GM18498 (cell line): ENCODE measurements around the gene MAMLD1.

Source experiments
- ATAC-seq: cut with Tn5 transposase; IDR thresholded peaks from one replicate; pipeline ENCODE4 v1.9.1; 2021; ENCODE audit warnings: mild to moderate bottlenecking, moderate library complexity; ENCODE audit not compliant: unreplicated experiment

The MAMLD1 gene

DNA sequence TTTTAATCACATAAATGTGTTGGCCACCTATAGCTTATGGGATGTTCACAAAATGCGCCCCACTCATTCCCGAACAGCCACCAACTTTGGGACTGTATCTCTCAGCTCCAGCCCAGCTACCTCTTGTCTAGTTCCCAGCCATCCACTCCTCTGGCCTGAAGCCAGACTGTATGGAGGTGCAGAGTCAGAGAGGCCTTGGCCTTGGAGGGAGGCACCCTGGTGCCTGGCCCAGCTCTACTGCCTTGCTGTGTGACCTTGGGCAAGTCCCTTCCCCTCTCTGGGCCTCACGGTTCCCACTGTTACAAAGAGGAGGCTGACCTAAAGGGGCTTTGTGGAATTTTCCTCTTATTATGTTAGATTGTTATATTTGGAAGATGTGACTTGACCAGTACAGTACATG, 13.9 kb downstream of the MAMLD1 start:
- ATAC-seq, result no peak

DNA sequence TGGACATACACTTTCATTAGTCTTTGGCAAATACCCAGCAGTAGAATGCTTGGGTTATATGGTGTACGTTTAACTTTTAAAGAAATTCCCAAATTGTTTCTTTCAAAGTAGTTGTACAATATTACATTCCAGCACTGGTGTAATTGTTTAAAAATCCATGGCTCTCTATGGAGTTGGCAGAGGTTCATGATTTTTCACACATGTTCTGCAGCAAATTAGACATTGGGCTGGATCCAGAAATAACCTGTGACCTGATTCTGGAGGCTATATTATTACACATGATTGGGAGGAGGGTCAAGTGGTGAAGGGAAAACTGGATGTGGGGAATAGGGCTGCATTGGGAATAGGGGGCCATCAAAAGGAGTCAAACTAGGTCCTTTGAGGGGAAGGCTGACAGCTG, 41.9 kb downstream of the MAMLD1 start:
- no peak for ATAC-seq

DNA sequence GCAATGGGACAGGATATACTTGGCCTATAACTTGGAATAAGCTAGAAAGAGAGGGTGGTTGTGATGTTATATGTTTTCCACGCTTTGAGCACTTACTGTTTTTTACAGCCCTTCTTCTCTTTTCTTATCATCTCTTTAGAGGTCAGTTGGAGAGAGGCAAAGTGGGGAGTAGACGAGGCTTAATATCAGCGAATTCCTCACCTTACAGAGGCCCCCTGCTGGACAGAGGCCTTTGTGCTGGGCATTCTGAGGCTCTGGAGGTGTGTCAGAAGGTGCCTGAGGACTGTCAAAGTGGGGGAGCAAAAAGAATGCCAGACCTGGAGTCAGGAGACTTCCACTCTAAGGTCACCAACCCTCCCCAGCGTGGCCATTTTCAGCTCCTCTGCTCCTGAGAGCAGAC, 42.5 kb downstream of the MAMLD1 start:
- ATAC-seq, result no peak

DNA sequence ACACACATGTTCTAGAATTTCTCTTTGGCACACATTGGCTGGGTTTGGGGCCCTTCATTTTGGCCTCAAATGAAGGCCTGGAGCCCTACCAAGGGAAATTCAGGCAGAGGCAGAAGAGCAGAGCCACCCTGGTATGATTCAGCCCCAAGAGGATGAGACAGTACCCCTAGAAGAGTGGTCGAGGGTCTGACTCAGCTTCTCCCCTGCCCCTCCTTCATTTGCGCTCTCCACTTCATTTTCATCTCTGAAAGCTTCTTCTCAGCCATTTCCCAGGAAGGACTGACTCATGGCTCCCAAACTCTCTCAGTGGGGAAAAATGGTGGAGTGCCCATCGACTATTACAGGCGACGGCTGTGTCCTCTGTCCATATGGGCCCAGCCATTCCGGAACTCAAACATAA, 43.5 kb downstream of the MAMLD1 start:
- ATAC-seq, result no peak

DNA sequence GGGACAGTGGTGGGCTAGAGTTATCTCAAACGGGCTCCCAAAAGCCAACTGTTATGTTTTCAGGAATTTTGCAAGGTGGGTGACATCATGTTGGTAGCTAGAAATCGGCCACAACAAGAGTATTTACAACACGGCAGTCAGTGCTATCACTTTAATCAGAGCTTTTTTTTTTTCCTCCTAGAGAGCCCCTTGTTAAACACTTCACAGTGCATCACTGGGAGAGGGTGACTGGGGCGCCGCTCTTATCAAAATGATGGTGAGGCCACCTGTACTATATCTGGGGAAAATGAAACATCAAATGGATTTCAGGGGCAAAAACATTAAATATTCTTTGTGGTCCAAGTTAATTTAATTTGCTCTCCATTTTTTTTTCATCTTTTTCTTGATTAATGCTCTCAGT, 44.9 kb downstream of the MAMLD1 start:
- no peak for ATAC-seq

DNA sequence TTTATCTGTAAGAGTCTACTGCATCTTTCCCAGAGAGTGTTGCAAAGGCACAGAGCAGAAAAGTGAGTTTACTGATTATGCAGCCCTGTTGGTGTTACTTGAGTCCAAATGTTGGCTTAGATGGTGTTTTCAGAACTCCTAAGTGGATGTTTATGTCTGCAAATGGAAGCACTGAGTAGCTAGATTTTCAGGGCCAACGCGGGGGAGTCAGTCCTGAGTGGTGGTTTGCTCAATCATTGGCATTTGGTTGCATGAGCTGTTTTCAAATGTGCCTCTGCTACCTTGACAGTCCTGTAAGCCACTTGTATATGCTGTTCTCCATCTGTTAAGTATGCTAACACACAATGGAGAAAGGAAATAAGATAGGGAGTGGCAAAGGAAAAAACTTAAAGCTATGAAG, 45.4 kb downstream of the MAMLD1 start:
- no peak for ATAC-seq

DNA sequence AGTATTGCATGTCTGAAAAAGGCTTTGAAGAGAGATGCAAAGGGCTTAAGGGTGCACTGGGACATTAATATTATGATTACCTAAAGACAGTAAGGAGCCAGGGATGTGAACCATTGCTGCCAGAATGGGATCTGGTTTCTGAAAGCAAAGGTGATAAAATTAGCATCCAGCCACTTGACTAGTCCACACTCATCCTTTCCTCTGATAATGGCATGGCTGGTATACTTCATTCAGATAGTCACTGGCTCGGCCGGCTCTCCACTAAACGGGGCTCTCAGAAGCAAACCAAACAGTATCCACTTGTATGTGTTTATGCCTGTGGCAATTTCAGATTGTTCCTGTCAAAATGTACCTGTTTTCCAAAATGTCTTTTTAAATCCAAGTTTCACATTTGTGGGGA, 46.4 kb downstream of the MAMLD1 start:
- ATAC-seq, result no peak

DNA sequence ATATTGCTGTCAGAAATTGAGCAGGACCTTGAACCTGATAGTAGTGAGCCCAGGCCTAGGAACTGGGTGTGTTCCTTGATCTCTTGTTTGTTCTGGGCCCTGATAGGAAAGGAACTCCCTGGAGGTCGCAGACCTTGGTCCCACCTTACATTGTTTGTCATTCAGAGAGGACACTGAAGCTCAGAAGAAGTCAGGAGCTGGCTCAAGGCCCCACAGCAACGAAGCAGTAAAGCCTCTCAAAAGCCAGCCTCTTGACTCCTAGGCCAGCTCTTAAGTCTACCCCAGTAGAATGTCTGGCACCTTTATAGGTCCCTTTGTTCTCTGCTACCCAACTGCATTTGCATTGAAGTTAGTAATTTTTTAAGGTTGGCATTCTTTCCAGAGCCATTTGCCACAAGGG, 46.8 kb downstream of the MAMLD1 start:
- no peak for ATAC-seq

DNA sequence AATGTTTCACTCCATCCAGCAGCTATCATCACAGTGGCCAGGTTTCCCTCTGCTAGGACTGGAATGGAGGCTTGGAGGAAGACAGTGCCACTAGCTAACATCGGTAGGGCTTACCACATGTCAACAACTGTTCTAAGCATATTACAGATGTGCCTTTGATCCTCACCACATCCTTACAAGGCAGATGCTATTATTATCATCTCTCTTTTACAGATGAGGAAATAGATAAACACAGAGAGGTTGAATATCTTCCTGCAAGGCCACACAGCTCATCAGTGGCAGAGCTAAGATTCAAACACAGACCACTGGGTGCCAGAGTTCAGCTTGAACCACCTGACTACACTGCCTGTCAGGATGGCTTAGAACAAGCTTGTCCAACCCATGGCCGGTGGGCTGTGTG, 47.4 kb downstream of the MAMLD1 start:
- no peak for ATAC-seq

DNA sequence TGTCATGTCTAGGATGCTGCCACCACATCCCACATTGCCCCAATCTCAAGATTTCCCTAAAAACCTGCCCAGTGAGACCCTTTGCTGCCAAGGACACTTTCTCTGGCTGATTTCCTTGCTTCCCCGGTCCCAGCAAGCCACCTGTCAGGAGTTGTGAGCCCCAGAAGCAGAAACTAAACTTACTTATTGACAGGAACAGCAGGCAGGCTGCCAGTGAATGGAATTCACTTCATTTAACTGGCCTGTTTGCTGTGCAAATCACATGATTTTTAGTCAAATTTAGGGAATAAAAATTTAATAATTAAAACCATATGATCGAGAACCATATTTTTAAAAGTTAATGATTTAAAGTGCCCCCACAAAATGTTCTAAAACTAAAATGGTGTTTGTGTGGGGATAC, 48.5 kb downstream of the MAMLD1 start:
- no peak for ATAC-seq

DNA sequence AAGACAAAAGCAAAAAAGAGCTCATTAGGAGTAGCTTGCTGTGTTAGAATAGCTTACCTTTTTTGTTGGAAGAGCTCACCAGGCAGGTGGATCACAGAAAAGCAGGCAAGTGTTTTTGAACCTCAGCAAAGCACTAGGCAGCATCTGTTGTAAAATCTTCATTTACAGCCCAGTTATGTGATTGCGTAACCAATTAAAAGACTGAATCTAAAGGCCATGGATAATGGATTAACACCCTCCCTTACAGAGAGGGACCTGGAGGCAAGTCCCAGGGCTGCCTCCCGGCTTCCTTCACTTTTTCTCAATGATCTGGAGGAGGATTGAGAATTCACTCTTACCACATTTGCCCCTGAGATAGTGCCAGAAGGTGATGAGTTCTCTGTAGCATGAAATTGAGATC, 51.1 kb downstream of the MAMLD1 start:
- no peak for ATAC-seq

DNA sequence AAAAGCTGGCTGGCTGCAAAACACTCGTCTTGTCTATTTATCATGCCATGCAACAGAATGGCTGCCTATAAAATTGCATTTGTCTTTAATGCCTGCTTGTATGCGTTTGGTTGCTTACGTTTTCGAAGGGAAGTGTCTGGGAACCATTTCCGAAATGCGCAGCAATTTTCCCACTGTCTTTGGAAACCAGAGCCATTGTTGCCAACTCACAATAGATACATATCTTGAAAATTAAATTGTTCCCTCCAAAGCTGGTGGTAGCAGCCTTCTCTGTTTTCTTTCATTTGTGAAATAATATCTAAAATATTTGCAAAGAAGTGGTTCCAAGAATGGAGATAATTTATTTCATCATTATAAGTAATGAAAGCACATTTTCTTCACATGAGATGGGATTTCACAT, 53.4 kb downstream of the MAMLD1 start:
- no peak for ATAC-seq

DNA sequence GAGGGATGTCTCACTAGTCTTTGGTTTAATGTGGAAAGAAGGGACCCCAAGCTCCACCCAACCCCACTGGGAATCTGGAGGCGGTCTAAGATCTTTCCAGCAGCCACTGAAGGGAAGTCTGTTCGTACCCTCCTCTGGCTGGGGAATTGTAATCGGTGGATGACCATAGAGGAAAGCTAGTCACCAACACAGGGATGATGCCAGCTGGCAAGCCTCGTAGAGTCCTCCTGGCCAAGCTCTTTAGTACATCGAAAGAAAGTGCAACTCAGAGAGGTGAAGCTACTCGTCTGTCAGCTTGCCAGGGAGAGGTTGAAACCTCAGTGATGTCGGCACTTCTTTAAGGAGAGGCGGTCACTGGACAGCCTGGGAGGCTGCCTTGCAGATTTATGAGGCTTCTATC, 58.7 kb downstream of the MAMLD1 start:
- ATAC-seq, result no peak

DNA sequence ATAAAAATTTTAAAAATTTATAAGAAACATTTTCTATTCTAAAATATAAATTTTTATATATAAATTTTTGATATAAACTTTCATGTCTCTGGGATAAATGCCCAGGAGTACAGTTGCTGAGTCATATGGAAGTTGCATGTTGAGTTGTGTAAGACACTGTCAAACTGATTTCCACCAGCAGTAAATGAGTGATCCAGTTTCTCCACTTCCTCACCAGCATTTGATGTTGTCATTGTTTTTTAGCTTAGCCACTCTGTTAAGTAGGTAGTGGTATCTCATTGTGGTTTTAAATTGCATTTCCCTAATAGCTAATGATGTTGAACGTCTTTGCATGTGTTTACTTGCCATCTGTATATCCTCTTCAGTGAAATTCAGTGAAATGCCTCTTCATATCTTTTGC, 66.5 kb downstream of the MAMLD1 start:
- no peak for ATAC-seq

DNA sequence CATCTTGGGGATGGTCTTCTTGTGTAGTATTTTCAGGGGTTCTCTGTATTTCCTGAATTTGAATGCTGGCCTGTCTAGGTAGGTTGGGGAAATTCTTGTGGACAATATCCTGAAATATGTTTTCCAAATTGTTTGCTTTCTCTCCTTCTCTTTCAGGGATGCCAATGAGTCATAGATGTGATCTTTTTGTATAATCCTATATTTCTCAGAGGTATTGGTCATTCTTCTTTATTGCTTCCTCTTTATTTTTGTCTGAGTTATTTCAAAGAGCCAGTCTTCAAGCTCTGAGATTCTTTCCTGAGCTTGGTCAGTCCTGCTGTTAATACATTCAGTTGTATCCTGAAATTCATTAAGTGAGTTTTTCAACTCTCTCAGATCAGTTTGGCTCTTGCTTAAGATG, 73.1 kb downstream of the MAMLD1 start:
- ATAC-seq, result no peak

DNA sequence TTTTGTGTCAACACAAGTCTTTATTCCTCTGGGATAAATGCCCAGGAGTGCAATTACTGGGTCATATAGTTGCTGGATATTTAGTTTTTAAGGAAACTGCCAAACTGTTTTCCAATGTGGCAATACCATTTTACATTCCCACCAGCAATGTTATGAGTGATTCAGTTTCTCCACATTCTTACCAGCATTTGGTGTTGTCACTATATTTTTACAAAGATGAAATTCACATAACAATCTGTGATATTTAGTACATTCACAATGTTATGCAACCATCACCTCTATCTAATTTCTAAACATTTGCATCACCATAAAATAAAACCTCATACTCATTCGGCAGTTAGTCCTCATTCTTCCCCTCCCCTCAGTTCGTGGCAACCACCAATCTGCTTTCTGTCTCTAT, 75.0 kb downstream of the MAMLD1 start:
- ATAC-seq, result no peak

DNA sequence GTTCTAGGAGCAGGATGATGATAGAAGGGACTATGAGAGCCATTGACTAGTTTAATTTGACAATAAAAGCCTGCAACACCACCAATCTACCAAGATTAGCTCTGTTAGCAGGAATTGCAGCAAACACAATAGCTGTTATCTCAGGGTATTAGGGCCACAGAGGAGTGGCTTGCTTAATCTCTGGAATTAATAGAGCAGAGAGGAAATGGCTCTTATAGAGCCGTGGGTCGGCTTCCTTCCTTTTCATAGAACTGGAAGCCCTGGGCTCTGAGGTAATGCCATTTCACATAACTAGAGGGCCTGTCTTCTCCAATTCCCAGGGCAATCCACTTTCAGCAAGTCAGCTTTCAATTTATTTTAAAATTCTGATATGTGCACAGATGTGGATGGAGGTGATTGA, 83.0 kb downstream of the MAMLD1 start:
- ATAC-seq, result no peak

DNA sequence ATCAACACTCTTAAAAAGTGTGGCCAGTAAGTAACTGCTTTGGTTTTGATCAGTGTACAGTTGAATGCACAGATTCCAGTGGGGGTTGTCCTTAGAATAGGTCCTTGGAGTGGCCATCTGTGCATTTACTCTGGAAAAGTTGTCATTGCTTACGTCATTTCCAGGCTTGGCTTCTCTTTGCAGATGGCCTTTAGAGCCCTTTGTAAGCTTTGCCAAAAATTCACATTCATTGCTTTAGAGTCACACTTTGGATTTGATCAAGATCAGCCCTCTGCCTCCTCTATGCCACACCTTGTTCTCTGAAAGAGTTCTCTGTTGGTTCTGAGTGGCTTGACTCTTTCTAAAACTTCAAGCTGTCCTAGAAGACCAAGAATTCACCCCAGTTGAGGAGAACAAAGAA, 83.9 kb downstream of the MAMLD1 start:
- no peak for ATAC-seq

DNA sequence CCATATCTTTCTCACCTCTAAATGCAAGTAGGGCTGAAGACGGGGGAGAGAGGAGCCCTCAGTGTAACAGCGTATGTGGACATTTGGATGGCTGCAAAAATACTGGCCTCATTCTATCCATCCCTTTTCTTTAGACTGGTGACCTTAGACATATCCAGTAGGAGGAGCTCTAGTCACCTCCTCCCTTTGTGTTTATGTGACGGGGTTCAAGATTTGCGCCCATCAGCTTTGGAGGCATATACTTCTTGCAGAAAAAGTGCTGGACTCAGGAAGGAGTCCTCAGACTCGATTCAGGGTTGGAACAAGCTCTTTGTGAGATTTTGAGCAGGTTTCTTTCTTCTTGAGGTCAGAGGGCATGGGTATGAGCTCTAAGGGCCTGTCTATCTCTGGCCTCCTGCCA, 86.2 kb downstream of the MAMLD1 start:
- no peak for ATAC-seq

DNA sequence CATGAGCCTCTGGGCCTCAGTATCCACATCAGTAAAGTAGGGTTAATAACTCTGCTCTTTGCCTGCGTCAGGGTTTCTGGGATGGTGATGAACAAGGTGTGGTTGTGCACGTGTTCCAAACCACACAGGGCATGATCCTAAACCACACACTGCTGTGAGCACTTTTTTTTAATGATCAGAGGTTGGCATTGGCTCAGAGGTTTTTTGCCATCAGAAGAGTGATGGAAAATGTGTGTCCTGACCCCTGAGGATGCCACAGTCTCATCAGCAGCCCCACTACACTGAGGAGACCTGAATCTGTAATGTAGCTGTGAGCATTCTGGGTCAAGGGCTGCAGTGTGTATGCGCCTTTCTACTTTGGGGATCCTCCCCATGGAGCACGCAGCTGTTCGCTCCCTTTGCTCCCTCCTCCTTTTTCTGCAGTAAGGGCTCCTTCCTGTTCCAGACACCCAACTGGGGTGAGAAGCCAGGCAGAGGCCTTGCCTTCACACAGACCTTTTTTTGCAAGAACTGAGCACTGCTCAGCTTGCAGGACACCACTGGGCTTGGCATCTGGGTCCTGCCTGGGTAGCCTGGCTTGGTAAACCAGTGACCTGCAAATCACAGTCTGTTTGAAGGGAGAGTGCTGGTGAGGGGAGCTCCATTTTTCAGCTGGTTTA, 87.5 kb downstream of the MAMLD1 start:
- no peak for ATAC-seq

DNA sequence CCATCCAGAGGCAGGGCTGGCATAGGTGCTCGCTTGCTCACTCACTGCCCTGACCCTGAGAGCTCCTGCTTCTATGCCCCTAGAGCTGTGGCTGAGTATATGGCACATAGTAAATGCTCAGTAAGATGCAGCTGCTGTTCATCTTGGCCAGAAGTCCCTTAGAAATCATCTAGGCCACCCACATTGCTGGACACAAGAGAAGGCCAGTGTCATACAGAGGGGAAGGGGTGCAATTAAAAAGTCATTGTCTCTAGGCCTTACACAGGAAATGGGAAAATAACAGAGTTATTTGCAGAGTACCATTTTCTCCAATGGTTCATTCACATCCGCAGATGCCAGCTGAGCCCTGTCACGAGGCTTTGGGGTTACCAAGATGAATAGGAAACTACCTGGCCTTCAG, 88.8 kb downstream of the MAMLD1 start:
- no peak for ATAC-seq

DNA sequence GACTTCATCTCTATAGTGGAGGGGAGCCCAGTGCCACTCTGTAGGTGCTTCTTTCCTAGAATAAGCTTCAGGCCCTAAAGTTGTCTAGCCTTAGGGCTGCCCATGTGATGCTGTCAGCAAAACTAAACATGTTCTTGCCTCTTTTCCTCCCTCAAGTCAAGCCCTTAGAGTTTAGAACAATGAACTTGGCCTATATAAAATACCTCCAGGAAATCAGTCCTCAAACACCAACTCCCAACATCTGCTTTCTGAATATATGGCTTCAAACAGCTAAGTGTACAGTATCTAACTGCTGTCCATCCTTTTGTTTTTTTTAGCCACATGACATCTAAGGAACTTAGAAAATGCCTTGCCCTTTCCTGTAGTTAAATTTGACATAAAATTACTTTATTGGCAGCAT, 91.0 kb downstream of the MAMLD1 start:
- no peak for ATAC-seq

DNA sequence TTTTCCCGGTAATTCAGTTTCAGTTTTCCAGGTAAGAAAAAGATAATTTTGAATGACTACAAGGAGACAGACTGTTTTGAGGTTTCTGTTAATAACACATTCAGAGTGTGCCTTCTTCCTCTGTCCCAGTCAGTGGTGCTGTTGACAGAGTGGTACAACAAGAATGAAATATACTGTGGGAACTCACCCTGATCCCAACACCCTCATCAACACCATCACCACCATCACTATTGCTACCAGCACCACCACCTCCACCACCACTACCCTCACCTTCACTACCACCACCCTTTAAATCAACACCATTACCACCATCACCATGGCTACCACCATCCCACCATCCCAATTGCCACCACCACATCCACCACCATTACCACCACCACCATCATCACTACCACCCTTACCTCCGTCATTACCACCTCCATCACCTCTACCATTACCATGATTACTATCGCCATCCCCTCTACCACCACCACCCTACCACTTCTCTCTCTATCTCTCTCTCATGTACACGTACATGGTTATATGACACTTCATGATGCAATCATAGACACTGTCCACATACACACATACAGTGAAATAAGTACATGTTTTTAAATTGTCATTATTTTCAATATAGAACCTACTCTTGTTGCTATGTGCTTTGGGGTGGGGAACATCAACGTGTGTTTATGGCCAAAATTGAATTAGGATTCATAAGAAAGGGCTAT, 91.5 kb downstream of the MAMLD1 start:
- no peak for ATAC-seq
